ENCODE results near the gene PRSS35. TPM values are rescaled to one million over a fixed set of nuclear protein-coding genes. Genes with fewer than 3 reads are reported as not detected.
"Not testable (repeated sequence)": the region's sequence is repeated elsewhere in the genome, so short reads cannot be mapped to it uniquely, and the experiment has no call there.

Gene PRSS35
- total and polyA plus RNA-seq, 5 donors, result 6.6 to 18.9 (median 9.4) TPM

- DNase-seq (no peak), ATAC-seq (no peak)
- 75% methylated on average over 1 of the region's 1 CpG for WGBS
- no peaks in the 10 kb centered on the region for H3K9me3 ChIP-seq (ENCODE audit: control insufficient read depth, low read length)
- no peaks in the 10 kb centered on the region for H3K27me3 ChIP-seq (ENCODE audit: control insufficient read depth, insufficient read depth)
- H3K4me1 ChIP-seq (ENCODE audit: control insufficient read depth, insufficient read depth, low read length), result no peaks in the 10 kb centered on the region
- no peak overlapping the region for H3K4me3 ChIP-seq (ENCODE audit: low read length)
- intact Hi-C loops (cut with DNase I), result no loop called here
- no peak overlapping the region for H3K27ac ChIP-seq (ENCODE audit: low read length)
Measured at GRCh38 chr6:83479389-83479788, 32.9 kb upstream of the PRSS35 start.

- DNase-seq (no peak), ATAC-seq (no peak)
- Histone ChIP-seq H3K27ac (ENCODE audit: low read length) (no peak overlapping the region), H3K9me3 (ENCODE audit: control insufficient read depth, low read length) (no peaks in the 10 kb centered on the region), H3K4me3 (ENCODE audit: low read length) (no peak overlapping the region), H3K4me1 (ENCODE audit: control insufficient read depth, insufficient read depth, low read length) (no peaks in the 10 kb centered on the region), H3K27me3 (ENCODE audit: control insufficient read depth, insufficient read depth) (no peaks in the 10 kb centered on the region)
- WGBS, result 91% methylated on average over 1 of the region's 1 CpG
- intact Hi-C loops (cut with DNase I), result no loop called here
Measured at GRCh38 chr6:83480470-83480869, 31.9 kb upstream of the PRSS35 start.

- H3K27me3 ChIP-seq (ENCODE audit: control insufficient read depth, insufficient read depth); ATAC-seq; H3K9me3 ChIP-seq (ENCODE audit: control insufficient read depth, low read length); intact Hi-C loops (cut with DNase I); H3K4me1 ChIP-seq (ENCODE audit: control insufficient read depth, insufficient read depth, low read length); H3K27ac ChIP-seq (ENCODE audit: low read length); DNase-seq; H3K4me3 ChIP-seq (ENCODE audit: low read length): not testable (repeated sequence)
- 93% methylated on average over 1 of the region's 1 CpG for WGBS
Measured at GRCh38 chr6:83481938-83482337, 30.4 kb upstream of the PRSS35 start.

GRCh38 chr6:83488448-83488847, 23.9 kb upstream of the PRSS35 start:
- no peak for ATAC-seq
- WGBS, result 63% methylated on average over 2 of the region's 2 CpGs
- no peaks in the 10 kb centered on the region for H3K27me3 ChIP-seq (ENCODE audit: control insufficient read depth, insufficient read depth)
- intact Hi-C loops (cut with DNase I), result no loop called here
- H3K4me1 ChIP-seq (ENCODE audit: control insufficient read depth, insufficient read depth, low read length), result no peaks in the 10 kb centered on the region
- no peak overlapping the region for H3K27ac ChIP-seq (ENCODE audit: low read length)
- H3K4me3 ChIP-seq (ENCODE audit: low read length), result no peak overlapping the region
- no peaks in the 10 kb centered on the region for H3K9me3 ChIP-seq (ENCODE audit: control insufficient read depth, low read length)
- no peak for DNase-seq

- no peak for ATAC-seq
- H3K4me3 ChIP-seq (ENCODE audit: low read length), result no peak overlapping the region
- 79% methylated on average over 4 of the region's 4 CpGs for WGBS
- no peaks in the 10 kb centered on the region for H3K9me3 ChIP-seq (ENCODE audit: control insufficient read depth, low read length)
- no peak for DNase-seq
- no peaks in the 10 kb centered on the region for H3K4me1 ChIP-seq (ENCODE audit: control insufficient read depth, insufficient read depth, low read length)
- intact Hi-C loops (cut with DNase I), result no loop called here
- no peak overlapping the region for H3K27ac ChIP-seq (ENCODE audit: low read length)
- H3K27me3 ChIP-seq (ENCODE audit: control insufficient read depth, insufficient read depth), result no peaks in the 10 kb centered on the region
Measured at GRCh38 chr6:83488861-83489260, 23.5 kb upstream of the PRSS35 start.

- Histone ChIP-seq H3K27ac (ENCODE audit: low read length) (no peak overlapping the region), H3K27me3 (ENCODE audit: control insufficient read depth, insufficient read depth) (no peaks in the 10 kb centered on the region), H3K4me3 (ENCODE audit: low read length) (no peak overlapping the region), H3K9me3 (ENCODE audit: control insufficient read depth, low read length) (no peaks in the 10 kb centered on the region), H3K4me1 (ENCODE audit: control insufficient read depth, insufficient read depth, low read length) (no peaks in the 10 kb centered on the region)
- intact Hi-C loops (cut with DNase I), result no loop called here
- DNase-seq, result no peak
- WGBS, result 78% methylated on average over 2 of the region's 2 CpGs
- ATAC-seq, result no peak
Measured at GRCh38 chr6:83490217-83490807, 22.0 kb upstream of the PRSS35 start.

- Histone ChIP-seq H3K4me3 (ENCODE audit: low read length) (no peak overlapping the region), H3K27me3 (ENCODE audit: control insufficient read depth, insufficient read depth) (no peaks in the 10 kb centered on the region), H3K9me3 (ENCODE audit: control insufficient read depth, low read length) (no peaks in the 10 kb centered on the region), H3K27ac (ENCODE audit: low read length) (no peak overlapping the region), H3K4me1 (ENCODE audit: control insufficient read depth, insufficient read depth, low read length) (no peaks in the 10 kb centered on the region)
- 31% methylated on average over 4 of the region's 4 CpGs for WGBS
- peak in 2 of 3 donors; percentile 19 to 47 for DNase-seq
- intact Hi-C loops (cut with DNase I), result no loop called here
- peak; percentile 78 to 88 for ATAC-seq
Measured at GRCh38 chr6:83505356-83505755, 7.0 kb upstream of the PRSS35 start.

GRCh38 chr6:83509441-83509840, 2.9 kb upstream of the PRSS35 start:
- Histone ChIP-seq H3K27me3 (ENCODE audit: control insufficient read depth, insufficient read depth) (no peaks in the 10 kb centered on the region), H3K27ac (ENCODE audit: low read length) (peak overlapping the region; percentile 42), H3K4me1 (ENCODE audit: control insufficient read depth, insufficient read depth, low read length) (no peaks in the 10 kb centered on the region), H3K9me3 (ENCODE audit: control insufficient read depth, low read length) (no peaks in the 10 kb centered on the region), H3K4me3 (ENCODE audit: low read length) (no peak overlapping the region)
- 80% methylated on average over 1 of the region's 1 CpG for WGBS
- DNase-seq (no peak), ATAC-seq (no peak)
- intact Hi-C loops (cut with DNase I), result no loop called here

GRCh38 chr6:83510791-83511190, 1.5 kb upstream of the PRSS35 start:
- WGBS, result 77% methylated on average over 3 of the region's 3 CpGs
- DNase-seq, result no peak
- Histone ChIP-seq H3K4me3 (ENCODE audit: low read length) (no peak overlapping the region), H3K27ac (ENCODE audit: low read length) (no peak overlapping the region), H3K27me3 (ENCODE audit: control insufficient read depth, insufficient read depth) (no peaks in the 10 kb centered on the region), H3K4me1 (ENCODE audit: control insufficient read depth, insufficient read depth, low read length) (no peaks in the 10 kb centered on the region), H3K9me3 (ENCODE audit: control insufficient read depth, low read length) (no peaks in the 10 kb centered on the region)
- no peak for ATAC-seq
- intact Hi-C loops (cut with DNase I), result loop anchor here (2.0 to 10.0 kb wide), 6 partner anchors 83 to 446 kb away; partner anchors contain the start of genes DOP1A (in 2 of the 4) and UBE3D (in 2 of the 4)

GRCh38 chr6:83511266-83511665, 1.1 kb upstream of the PRSS35 start:
- ATAC-seq (no peak), DNase-seq (no peak)
- 78% methylated on average over 8 of the region's 8 CpGs for WGBS
- no peak overlapping the region for H3K4me3 ChIP-seq (ENCODE audit: low read length)
- no peaks in the 10 kb centered on the region for H3K4me1 ChIP-seq (ENCODE audit: control insufficient read depth, insufficient read depth, low read length)
- intact Hi-C loops (cut with DNase I), result loop anchor here (2.0 to 10.0 kb wide), 6 partner anchors 84 to 446 kb away; partner anchors contain the start of genes DOP1A (in 2 of the 4) and UBE3D (in 2 of the 4)
- H3K27me3 ChIP-seq (ENCODE audit: control insufficient read depth, insufficient read depth), result no peaks in the 10 kb centered on the region
- H3K27ac ChIP-seq (ENCODE audit: low read length), result no peak overlapping the region
- H3K9me3 ChIP-seq (ENCODE audit: control insufficient read depth, low read length), result no peaks in the 10 kb centered on the region

GRCh38 chr6:83514466-83514865, 2.1 kb downstream of the PRSS35 start:
- no peak overlapping the region for H3K27ac ChIP-seq (ENCODE audit: low read length)
- H3K4me1 ChIP-seq (ENCODE audit: control insufficient read depth, insufficient read depth, low read length), result no peaks in the 10 kb centered on the region
- ATAC-seq, result no peak
- no peaks in the 10 kb centered on the region for H3K9me3 ChIP-seq (ENCODE audit: control insufficient read depth, low read length)
- H3K27me3 ChIP-seq (ENCODE audit: control insufficient read depth, insufficient read depth), result no peaks in the 10 kb centered on the region
- intact Hi-C loops (cut with DNase I), result loop anchor here in 3 of 4 donors (2.0 to 10.0 kb wide), 6 partner anchors 87 to 450 kb away; partner anchors contain the start of genes DOP1A (in 2 of the 3) and UBE3D (in 2 of the 3)
- no peak overlapping the region for H3K4me3 ChIP-seq (ENCODE audit: low read length)
- 44% methylated on average over 1 of the region's 1 CpG for WGBS
- DNase-seq, result no peak
